HFF-Myc (cell line): ENCODE results near the gene TM7SF3.

Source experiments
- DNase-seq: peaks from one replicate; pipeline ENCODE4 v3.0.0-alpha.2; 2011; ENCODE audit warnings: low read depth; ENCODE audit errors: extremely low read depth
- H3K4me3 ChIP-seq: replicated peaks from 2 replicates; pipeline ENCODE4 v1.5.1; 2011; ENCODE audit warnings: low read depth, mild to moderate bottlenecking, control low read depth, low read length
- TF ChIP-seq, protein P1 (sequence below): IDR thresholded peaks from 2 replicates; pipeline ENCODE4 v1.5.1; 2012; ENCODE audit warnings: mild to moderate bottlenecking, low read depth, low read length, control low read depth; ENCODE audit errors: missing control alignments

Gene TM7SF3

DNA sequence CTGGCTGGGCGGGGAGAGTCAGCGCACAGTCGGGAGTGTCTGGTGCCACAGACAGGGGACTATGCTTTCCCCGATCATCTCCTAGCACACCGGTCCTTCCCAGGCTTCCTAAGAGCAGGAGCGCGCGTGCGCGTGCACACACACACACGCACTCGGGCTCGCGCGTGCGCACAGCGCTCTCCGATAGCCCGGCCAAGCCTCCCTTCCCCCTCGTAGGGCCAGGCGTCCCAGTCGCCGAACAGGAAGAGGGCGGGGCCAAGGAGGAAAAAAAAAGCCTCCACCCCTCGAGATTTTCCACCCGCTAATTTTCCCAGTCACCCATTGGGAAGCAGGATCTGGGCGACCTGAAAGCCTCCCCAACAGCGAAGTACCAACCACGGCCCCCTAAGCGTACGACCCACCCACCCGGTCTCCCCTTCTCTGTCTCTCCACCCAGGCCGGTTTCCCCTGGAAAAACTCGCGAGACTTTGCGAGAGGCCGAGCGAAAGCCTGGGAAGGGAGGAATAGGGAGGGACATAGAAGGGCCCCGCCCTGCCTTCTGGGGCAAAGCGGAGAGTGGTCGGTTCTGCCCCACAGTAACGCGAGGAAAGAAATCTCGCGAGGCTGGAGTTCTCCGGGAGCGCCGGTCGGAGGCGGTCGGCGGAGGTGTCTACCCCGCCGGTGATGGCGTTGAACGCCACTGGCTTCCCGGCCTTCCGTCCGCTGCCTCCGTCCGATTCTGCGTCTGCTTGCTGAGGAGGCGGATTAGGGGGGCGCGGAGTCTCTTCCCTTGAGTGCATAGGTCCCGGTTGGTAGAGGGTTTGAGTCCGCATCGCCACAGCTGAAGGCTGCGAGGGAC, 76.1 kb downstream of the TM7SF3 start, which contains the start of the genes FGFR1OP2 and INTS13:
Gene FGFR1OP2, plus strand, starts transcription at position 608 of the 838 bp plus-strand sequence. CDS start 15,689 bp downstream, outside the sequence.
Gene INTS13, minus strand, starts transcription at position 119 of the 838 bp plus-strand sequence. CDS start 1,178 bp downstream, outside the sequence.
- H3K4me3 ChIP-seq: peak within 1 kb of the TSS; percentile 67
- TF ChIP-seq, protein P1, sequence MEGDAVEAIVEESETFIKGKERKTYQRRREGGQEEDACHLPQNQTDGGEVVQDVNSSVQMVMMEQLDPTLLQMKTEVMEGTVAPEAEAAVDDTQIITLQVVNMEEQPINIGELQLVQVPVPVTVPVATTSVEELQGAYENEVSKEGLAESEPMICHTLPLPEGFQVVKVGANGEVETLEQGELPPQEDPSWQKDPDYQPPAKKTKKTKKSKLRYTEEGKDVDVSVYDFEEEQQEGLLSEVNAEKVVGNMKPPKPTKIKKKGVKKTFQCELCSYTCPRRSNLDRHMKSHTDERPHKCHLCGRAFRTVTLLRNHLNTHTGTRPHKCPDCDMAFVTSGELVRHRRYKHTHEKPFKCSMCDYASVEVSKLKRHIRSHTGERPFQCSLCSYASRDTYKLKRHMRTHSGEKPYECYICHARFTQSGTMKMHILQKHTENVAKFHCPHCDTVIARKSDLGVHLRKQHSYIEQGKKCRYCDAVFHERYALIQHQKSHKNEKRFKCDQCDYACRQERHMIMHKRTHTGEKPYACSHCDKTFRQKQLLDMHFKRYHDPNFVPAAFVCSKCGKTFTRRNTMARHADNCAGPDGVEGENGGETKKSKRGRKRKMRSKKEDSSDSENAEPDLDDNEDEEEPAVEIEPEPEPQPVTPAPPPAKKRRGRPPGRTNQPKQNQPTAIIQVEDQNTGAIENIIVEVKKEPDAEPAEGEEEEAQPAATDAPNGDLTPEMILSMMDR: no peak
- DNase-seq: peak; percentile 97

DNA sequence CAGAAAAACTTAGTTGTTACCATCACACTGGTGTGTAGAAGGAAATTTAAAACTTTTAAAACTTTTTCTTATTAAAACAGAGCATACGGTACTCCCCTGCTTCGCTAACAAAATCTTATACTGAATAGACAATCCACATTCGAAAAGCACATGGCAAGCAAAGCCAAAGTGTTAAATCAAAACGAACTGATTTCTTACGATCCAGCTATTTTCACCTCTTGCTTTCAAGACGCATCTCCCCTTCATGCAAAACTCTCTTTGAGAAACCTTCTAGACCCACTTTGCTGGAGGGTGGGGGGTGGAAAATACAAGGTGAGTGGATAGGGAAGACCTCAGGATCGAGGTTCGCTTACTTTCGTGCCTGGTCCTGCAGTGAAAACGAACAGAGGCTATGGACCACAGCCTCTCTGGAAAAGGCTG, 76.7 kb downstream of the TM7SF3 start:
- peak overlapping the region; percentile 67 for H3K4me3 ChIP-seq
- TF ChIP-seq, protein P1: no peak
- no peak for DNase-seq

DNA sequence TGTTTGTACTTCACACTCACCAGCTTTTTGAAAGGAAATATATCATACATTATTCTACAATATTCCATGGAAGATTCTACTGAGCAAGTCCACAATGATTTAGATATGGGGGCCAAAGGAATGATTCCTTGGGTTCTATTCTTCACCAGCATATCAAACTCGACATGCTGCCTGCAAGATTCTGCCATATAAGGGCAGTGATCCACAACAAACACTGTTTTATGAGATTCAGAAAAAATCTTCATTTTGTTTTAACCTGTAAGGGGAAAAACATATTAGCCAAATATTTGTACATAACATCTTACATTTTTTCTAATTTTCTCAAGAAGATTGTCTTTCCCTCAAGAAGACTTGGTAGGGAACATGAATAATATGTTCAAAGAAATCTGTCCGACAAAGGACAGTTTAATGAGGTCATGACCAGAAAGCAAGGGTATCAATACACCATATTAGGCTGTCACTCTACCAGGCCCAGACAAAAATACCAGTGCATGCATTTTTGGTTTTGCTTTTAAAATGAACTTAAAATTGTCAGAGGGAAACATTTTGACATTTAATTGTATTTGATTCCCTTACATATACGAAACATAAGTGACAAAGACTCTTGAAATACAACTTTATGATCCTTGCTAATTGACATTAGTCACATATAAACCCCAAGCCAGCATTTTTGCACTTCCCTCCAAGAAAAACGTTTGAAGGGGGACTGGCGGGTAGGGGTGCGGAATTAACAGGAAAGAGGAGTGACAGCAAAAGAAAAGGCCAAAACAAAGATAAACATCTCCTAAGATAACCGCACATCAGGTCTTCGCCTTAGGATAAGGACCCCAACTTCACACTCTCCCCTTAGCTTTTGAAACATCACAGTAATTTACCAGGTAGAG, 77.4 kb downstream of the TM7SF3 start:
- no peak for DNase-seq
- TF ChIP-seq, protein P1: no peak
- H3K4me3 ChIP-seq: peak overlapping the region; percentile 67

DNA sequence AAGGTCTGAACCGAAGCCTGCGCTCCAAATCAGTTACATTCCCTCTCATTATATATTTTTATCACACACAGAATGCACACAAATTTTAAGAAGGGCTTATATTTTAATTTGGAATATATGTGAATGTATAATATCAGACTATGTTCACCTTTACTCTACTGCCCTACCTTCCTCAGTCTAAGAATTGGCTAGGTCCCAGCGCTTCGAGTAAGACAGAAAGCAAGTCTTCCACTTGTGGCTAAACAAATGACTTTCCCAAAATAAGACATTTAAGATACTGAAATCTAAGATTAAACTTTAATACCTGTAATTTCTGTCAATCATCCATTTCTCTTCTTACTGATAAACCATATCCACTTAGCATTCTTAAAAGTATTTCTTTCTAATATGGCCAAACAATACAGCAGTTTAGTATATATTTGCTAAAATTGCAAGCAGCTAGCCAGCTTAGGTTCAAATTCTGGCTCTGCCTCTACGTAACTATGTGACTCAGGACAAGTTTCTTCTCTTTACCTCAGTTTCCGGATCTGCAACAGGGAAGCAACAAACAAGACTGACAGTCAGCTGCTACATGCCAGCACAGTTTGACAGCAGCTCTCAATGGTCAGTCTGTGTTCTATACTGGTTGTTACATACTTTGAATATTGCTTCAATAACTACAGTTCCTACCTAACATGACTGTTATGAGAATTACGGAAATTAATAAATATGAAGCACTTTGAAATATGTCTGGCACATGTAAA, 78.4 kb downstream of the TM7SF3 start:
- H3K4me3 ChIP-seq: peak overlapping the region; percentile 67

DNA sequence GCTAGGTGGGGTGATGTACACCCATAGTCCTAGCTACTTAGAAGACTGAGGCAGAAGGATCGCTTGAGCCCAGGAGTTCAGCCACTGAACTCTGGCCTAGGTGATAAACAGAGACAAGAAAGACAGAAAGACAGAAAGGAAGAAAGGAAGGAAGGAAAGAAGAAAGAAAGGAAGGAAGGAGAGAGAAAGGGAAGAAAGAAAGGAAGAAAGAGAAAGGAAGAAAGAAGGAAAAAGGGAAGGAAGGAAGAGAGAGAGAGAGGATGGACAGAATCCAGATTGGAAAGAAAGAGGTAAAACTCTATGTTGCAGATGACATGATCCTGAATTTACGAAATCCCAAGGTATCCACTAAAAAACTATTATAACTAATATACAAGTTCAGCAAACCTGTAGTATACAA, 84.6 kb downstream of the TM7SF3 start:
- no peak overlapping the region for H3K4me3 ChIP-seq
- TF ChIP-seq, protein P1: no peak
- no peak for DNase-seq

More for the DNA sequence above, 78.4 kb downstream of the TM7SF3 start:
- TF ChIP-seq, protein P1: no peak
- DNase-seq: no peak

DNA sequence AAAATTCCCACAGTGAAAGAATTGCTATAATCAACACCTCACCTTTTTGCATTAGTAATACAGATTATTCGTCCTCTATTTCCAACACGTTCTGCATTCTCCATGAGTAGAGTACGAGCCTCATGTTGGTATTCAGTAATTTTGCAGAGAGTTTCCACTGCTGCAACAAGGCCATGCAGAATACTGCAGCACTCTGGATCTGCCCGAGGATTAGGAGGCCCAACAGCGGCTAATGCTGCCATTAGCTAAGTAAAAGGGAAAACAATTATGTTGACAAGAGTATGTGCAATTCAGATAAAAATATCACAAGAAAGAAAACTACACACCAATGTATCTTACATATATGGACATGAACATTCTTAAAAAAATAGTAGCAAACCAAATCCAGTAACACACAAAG, 85.5 kb downstream of the TM7SF3 start:
- TF ChIP-seq, protein P1: no peak
- no peak for DNase-seq
- no peak overlapping the region for H3K4me3 ChIP-seq
